Calu3 (cell line): ENCODE results near the gene FBL. TPM values are rescaled to one million over a fixed set of nuclear protein-coding genes. Genes with fewer than 3 reads are reported as not detected.
"Not testable (repeated sequence)": the region's sequence is repeated elsewhere in the genome, so short reads cannot be mapped to it uniquely, and the experiment has no call there.

Experiments used
- BruUV-seq: library from RNA; stranded (reverse); fragments of 400-500 nt; replicated peaks from 2 replicates; lab custom pipeline; 2021; lab: Mats Ljungman, UMichigan
- CTCF ChIA-PET: fragments of 300-600 bp; sonication (Branson Sonifier 250); formaldehyde crosslinking; loops from one replicate; lab custom pipeline; 2022; ENCODE audit warnings: antibody characterized with exemption; lab: Charles Lee
- DNase-seq: peaks from one replicate; pipeline ENCODE4 v3.0.0; 2022
- H3K27ac Mint-ChIP-seq: one replicate; pipeline ENCODE4 v1.8.0; 2022; ENCODE audit warnings: mixed read lengths; ENCODE audit not compliant: unreplicated experiment
- H3K27me3 Mint-ChIP-seq: one replicate; pipeline ENCODE4 v1.8.0; 2022; ENCODE audit warnings: mixed read lengths; ENCODE audit not compliant: unreplicated experiment
- H3K36me3 Mint-ChIP-seq: one replicate; pipeline ENCODE4 v1.8.0; 2022; ENCODE audit warnings: mild to moderate bottlenecking, moderate library complexity, mixed read lengths; ENCODE audit not compliant: insufficient read depth, unreplicated experiment
- H3K4me1 Mint-ChIP-seq: one replicate; pipeline ENCODE4 v1.8.0; 2022; ENCODE audit warnings: mild to moderate bottlenecking, low read depth, mixed read lengths; ENCODE audit not compliant: unreplicated experiment
- H3K4me3 Mint-ChIP-seq: one replicate; pipeline ENCODE4 v1.8.0; 2022; ENCODE audit warnings: mild to moderate bottlenecking, low read depth, moderate library complexity, mixed read lengths; ENCODE audit not compliant: unreplicated experiment
- H3K9me3 Mint-ChIP-seq: one replicate; pipeline ENCODE4 v1.8.0; 2022; ENCODE audit warnings: low read depth, mixed read lengths; ENCODE audit not compliant: unreplicated experiment
- intact Hi-C: fragments of 100-400 bp; cut with micrococcal nuclease; formaldehyde crosslinking; loops from one replicate; pipeline ENCODE4 v1.10.0; 2022; ENCODE audit not compliant: unreplicated experiment
- total RNA-seq: library from RNA; stranded (reverse); gene quantifications from 2 replicates; pipeline ENCODE4 v1.2.3, GENCODE V29; 2022
- TF ChIP-seq, protein P1 (sequence below): fragments of 200-600 bp; IDR thresholded peaks from one replicate; pipeline ENCODE4 v1.8.0; 2022; ENCODE audit warnings: antibody characterized with exemption; ENCODE audit not compliant: unreplicated experiment

The FBL gene
- total RNA-seq, 1 experiment from 2014 or later, result 724 TPM

DNA sequence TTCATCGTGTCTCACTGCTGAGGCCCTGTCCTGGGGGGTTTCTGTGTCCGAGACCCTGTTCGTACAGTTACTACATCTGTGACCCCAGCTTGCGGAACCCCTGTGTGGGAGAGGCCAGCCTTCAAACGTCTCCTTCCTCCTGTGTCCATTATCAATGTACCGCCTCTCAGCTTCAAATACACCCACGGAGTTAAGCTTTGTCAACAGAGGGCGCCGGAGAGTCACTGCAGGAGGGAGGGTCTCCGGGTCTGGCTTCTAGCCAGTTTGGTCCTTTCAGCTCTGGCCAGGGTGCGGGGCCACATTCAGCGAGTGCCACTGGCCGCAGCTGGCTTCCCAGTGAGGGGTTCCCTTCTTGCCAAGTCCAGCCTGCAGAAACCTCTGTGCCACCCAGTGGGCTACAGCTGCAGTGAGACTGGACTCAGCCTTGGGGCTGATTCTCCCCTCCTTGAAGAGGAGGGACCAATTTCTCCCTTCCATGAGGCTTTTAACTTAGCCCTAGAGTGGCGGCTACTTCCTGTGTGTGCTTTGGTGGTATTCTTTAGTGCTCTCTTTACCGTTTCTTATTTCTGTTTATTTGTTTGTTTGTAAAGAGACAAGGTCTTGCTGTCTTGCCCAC is 35.4 kb upstream of the FBL start:
- TF ChIP-seq, protein P1, sequence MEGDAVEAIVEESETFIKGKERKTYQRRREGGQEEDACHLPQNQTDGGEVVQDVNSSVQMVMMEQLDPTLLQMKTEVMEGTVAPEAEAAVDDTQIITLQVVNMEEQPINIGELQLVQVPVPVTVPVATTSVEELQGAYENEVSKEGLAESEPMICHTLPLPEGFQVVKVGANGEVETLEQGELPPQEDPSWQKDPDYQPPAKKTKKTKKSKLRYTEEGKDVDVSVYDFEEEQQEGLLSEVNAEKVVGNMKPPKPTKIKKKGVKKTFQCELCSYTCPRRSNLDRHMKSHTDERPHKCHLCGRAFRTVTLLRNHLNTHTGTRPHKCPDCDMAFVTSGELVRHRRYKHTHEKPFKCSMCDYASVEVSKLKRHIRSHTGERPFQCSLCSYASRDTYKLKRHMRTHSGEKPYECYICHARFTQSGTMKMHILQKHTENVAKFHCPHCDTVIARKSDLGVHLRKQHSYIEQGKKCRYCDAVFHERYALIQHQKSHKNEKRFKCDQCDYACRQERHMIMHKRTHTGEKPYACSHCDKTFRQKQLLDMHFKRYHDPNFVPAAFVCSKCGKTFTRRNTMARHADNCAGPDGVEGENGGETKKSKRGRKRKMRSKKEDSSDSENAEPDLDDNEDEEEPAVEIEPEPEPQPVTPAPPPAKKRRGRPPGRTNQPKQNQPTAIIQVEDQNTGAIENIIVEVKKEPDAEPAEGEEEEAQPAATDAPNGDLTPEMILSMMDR, result peak; percentile 44
- intact Hi-C loops, BruUV-seq, H3K36me3 Mint-ChIP-seq, H3K4me1 Mint-ChIP-seq, H3K9me3 Mint-ChIP-seq, H3K27me3 Mint-ChIP-seq, H3K27ac Mint-ChIP-seq, H3K4me3 Mint-ChIP-seq: not testable (repeated sequence)
- peak; percentile 65 for DNase-seq
- CTCF ChIA-PET, result interaction anchor here (1.1 kb wide), 1 partner anchor 89 kb away, joined by 17 read pairs; the partner anchor contains the start of gene PSMC4

DNA sequence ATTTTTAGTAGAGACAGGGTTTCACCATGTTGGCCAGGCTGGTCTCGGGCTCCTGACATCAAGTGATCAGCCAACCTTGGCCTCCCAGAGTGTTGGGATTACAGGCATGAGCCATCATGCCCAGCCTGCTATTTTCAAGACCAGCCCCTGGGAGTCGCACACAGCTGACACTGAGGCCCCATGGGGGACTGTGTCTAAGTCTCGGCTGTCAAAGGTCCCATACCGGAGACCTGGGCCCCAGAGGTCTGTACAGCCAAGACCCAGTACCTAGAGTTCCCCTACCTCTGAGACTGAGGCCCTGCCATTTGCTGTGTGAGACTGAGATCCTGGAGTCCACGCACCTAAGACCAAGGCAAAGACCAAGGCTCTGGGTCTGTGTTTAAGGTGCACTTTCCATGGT is 34.1 kb upstream of the FBL start:
- CTCF ChIA-PET, H3K4me1 Mint-ChIP-seq, DNase-seq, H3K27ac Mint-ChIP-seq, H3K36me3 Mint-ChIP-seq, H3K27me3 Mint-ChIP-seq, H3K9me3 Mint-ChIP-seq, BruUV-seq, intact Hi-C loops, H3K4me3 Mint-ChIP-seq: not testable (repeated sequence)

DNA sequence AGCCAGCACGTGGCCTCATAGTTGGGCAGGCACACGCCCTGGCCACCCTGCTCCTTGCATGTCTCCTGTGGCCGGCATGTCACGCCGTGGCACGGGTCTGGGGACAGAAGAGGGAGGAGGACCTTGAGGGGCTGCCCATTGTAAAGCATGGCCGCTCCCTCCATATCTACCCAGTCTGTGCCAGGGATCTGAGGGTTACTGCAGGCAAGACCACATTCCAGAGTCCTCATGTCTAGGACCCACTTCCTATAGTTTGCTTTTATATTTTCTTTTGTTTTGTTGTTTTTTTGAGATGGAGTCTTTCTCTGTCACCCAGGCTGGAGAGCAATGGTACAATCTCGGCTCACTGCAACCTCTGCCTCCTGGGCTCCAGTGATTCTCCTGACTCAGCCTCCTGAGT is 33.6 kb upstream of the FBL start:
- intact Hi-C loops, H3K4me3 Mint-ChIP-seq, H3K4me1 Mint-ChIP-seq, DNase-seq, BruUV-seq, CTCF ChIA-PET, H3K27me3 Mint-ChIP-seq, H3K27ac Mint-ChIP-seq, H3K36me3 Mint-ChIP-seq, H3K9me3 Mint-ChIP-seq: not testable (repeated sequence)

DNA sequence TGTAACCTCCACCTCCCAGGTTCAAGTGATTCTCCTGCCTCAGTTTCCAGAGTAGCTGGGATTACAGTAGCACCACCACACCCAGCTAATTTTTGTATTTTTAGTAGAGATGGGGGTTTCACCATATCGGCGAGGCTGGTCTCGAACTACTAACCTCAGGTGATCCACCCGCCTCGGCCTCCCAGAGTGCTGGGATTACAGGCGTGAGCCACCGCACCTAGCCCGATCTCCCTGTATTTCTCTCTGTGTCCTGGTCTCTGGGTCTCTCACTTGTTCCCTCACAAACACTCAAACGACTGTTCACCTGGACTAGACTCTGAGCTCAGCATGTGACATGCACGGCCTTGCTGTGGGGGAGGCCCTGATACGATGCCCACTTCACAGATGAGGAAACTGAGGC is 32.7 kb upstream of the FBL start:
- intact Hi-C loops, H3K27me3 Mint-ChIP-seq, H3K36me3 Mint-ChIP-seq, H3K4me3 Mint-ChIP-seq, BruUV-seq, H3K27ac Mint-ChIP-seq, H3K4me1 Mint-ChIP-seq, DNase-seq, H3K9me3 Mint-ChIP-seq: not testable (repeated sequence)
- CTCF ChIA-PET, result interaction anchor here (0.7 kb wide), 1 partner anchor 73 kb away, joined by 3 read pairs; no protein-coding TSS in a partner anchor

DNA sequence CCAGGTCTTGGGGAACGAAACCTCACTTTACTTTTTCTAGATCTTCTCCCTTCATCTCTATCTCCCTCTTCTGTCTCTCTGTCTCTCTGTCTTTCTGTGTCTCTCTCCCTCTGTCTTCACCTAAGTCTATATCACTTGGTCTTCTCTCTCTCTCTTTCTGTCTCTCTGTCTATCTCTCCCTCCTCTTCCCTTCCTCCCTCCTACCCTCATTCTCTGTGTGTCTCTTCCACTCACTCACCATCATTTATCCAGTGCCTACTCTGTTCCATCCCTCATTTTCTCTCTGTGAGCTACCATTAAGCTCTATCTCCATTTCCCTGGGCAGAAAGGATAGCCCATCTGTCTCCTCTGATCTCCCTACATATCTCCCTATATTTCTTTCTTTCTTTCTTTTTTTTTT is 32.2 kb upstream of the FBL start:
- H3K27me3 Mint-ChIP-seq, result no peaks in the 10 kb centered on the region
- H3K9me3 Mint-ChIP-seq, result peaks cover 3% of the 10 kb centered on the region
- H3K4me3 Mint-ChIP-seq, result no peak overlapping the region
- no peak for DNase-seq
- peaks cover 8% of the 10 kb centered on the region for H3K4me1 Mint-ChIP-seq
- H3K36me3 Mint-ChIP-seq, result no peaks in the 10 kb centered on the region
- TF ChIP-seq, protein P1, result no peak
- no peak overlapping the region for H3K27ac Mint-ChIP-seq
- no TSS peak for BruUV-seq
- intact Hi-C loops, result no loop called here
- CTCF ChIA-PET, result interaction anchor here (0.6 to 0.7 kb wide), 2 partner anchors 73 to 107 kb away, joined by 3 to 4 read pairs; no protein-coding TSS in a partner anchor

DNA sequence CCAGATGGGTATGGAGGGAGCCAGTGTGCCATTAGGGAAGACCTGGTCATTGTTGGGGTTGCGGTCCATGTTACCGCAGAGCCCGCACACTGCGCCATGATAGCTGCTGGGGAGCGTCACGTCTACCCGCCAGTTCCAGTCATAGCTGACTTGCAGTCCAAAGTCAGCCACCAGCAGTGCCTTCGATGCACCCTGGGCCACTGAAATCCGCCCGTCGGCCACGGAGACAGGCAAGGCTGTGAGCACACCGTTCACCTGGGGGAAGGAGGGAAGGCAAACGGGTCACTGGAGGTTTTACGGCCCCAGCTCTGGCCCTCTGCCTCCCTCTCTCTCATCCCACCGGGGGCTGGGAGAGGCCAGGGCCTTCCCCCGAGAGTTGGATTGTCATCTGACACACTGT is 31.8 kb upstream of the FBL start:
- BruUV-seq, DNase-seq, H3K27ac Mint-ChIP-seq, intact Hi-C loops, H3K36me3 Mint-ChIP-seq, H3K4me1 Mint-ChIP-seq, H3K27me3 Mint-ChIP-seq, H3K4me3 Mint-ChIP-seq, H3K9me3 Mint-ChIP-seq: not testable (repeated sequence)
- CTCF ChIA-PET, result interaction anchor here (0.6 kb wide), 1 partner anchor 107 kb away, joined by 4 read pairs; no protein-coding TSS in a partner anchor

DNA sequence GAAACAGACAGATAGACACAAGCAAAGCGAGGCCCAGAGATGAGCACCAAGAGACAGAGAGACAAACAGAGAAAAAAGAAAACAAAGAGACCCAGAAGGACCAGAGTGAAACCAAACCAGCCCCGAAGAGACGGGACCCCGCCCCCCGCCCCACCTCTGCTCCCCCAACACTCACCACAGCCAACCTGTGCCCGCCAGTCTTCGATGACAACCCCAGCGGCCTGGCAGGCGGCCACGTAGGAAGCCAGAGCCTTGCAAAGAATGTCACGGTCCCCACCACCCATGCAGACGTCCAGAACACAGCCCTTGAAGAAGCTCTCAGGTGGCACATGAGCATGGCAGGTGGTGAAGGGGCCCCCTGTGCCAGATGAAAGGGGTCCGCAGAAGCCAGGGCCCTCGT is 31.3 kb upstream of the FBL start:
- H3K27ac Mint-ChIP-seq, BruUV-seq, H3K9me3 Mint-ChIP-seq, H3K36me3 Mint-ChIP-seq, H3K4me1 Mint-ChIP-seq, intact Hi-C loops, H3K27me3 Mint-ChIP-seq, H3K4me3 Mint-ChIP-seq, CTCF ChIA-PET, DNase-seq: not testable (repeated sequence)

DNA sequence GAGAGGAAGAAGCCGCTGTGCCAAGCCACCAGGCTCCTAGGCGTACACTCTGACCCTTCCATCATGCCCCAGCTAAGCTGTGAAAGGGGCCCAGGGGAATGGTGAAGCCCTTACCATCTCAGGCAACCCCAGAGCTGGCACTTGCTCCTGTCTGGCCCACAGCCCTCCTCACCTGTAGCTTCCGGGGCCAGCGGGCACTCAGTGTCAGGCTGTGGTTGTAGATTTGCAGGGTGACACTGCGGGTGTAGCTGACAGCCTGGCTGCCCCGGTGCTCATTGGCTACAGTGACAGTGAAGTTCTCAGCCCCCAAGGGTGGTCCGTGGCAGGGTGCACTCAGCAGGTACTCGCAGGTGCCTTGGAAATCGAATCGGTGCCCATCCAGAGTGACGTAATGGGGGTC is 30.3 kb upstream of the FBL start:
- H3K36me3 Mint-ChIP-seq, DNase-seq, CTCF ChIA-PET, H3K27me3 Mint-ChIP-seq, BruUV-seq, H3K4me3 Mint-ChIP-seq, intact Hi-C loops, H3K27ac Mint-ChIP-seq, H3K4me1 Mint-ChIP-seq, H3K9me3 Mint-ChIP-seq: not testable (repeated sequence)
